HG03025 (cell line): Measurements from ENCODE around the gene AADACL4.

Source experiments
- ATAC-seq: cut with Tn5 transposase; IDR thresholded peaks from one replicate; pipeline ENCODE4 v1.9.1; 2021; ENCODE audit warnings: mild to moderate bottlenecking, moderate library complexity; ENCODE audit not compliant: unreplicated experiment, low FRiP score

The AADACL4 gene

GRCh38 chr1:12643785-12644184 lies at the start of gene AADACL4:
AADACL4 (plus strand) TSS chr1:12644085; CDS start chr1:12644547, 462 bp downstream.
- ATAC-seq = no peak

GRCh38 chr1:12594490-12594889 lies 49.4 kb upstream of the AADACL4 start:
- no peak for ATAC-seq

GRCh38 chr1:12594966-12595756 lies 48.7 kb upstream of the AADACL4 start:
- ATAC-seq = no peak

- ATAC-seq = no peak
These were observed 48.2 kb upstream of the AADACL4 start for GRCh38 chr1:12595757-12596006.

GRCh38 chr1:12596007-12596821 lies 47.7 kb upstream of the AADACL4 start:
- no peak for ATAC-seq

- no peak for ATAC-seq
These were observed 46.1 kb upstream of the AADACL4 start for GRCh38 chr1:12597792-12598191.

GRCh38 chr1:12598974-12599373 lies 44.9 kb upstream of the AADACL4 start:
- no peak for ATAC-seq

- ATAC-seq = no peak
These were observed 44.2 kb upstream of the AADACL4 start for GRCh38 chr1:12599657-12600056.

GRCh38 chr1:12600335-12600734 lies 43.5 kb upstream of the AADACL4 start:
- ATAC-seq = no peak

GRCh38 chr1:12600880-12601633 lies 42.8 kb upstream of the AADACL4 start:
- ATAC-seq = no peak

- no peak for ATAC-seq
These were observed 41.9 kb upstream of the AADACL4 start for GRCh38 chr1:12601700-12602658.

- ATAC-seq = no peak
These were observed 41.2 kb upstream of the AADACL4 start for GRCh38 chr1:12602659-12603024.

GRCh38 chr1:12603224-12603623 lies 40.7 kb upstream of the AADACL4 start:
- ATAC-seq = no peak

- no peak for ATAC-seq
These were observed 39.6 kb upstream of the AADACL4 start for GRCh38 chr1:12604114-12604874.

- ATAC-seq = no peak
These were observed 38.9 kb upstream of the AADACL4 start for GRCh38 chr1:12604986-12605385.

GRCh38 chr1:12607263-12607662 lies 36.6 kb upstream of the AADACL4 start:
- ATAC-seq = no peak

- ATAC-seq = no peak
These were observed 35.5 kb upstream of the AADACL4 start for GRCh38 chr1:12608311-12608957.

GRCh38 chr1:12609469-12610003 lies 34.3 kb upstream of the AADACL4 start:
- ATAC-seq = no peak
